Hematopoietic multipotent progenitor cell treated with erythropoietin and hydrocortisone succinate and interleukin-3 and kit ligand, for 15 days (in vitro differentiated cells): ENCODE data around the gene PHKA1.
"Not testable (repeated sequence)": the region's sequence is repeated elsewhere in the genome, so short reads cannot be mapped to it uniquely, and the experiment has no call there.

Experiments used
- DNase-seq: peaks from one replicate; pipeline ENCODE4 v3.0.0-alpha.2; 2015; ENCODE audit warnings: low spot score

The PHKA1 gene

DNA sequence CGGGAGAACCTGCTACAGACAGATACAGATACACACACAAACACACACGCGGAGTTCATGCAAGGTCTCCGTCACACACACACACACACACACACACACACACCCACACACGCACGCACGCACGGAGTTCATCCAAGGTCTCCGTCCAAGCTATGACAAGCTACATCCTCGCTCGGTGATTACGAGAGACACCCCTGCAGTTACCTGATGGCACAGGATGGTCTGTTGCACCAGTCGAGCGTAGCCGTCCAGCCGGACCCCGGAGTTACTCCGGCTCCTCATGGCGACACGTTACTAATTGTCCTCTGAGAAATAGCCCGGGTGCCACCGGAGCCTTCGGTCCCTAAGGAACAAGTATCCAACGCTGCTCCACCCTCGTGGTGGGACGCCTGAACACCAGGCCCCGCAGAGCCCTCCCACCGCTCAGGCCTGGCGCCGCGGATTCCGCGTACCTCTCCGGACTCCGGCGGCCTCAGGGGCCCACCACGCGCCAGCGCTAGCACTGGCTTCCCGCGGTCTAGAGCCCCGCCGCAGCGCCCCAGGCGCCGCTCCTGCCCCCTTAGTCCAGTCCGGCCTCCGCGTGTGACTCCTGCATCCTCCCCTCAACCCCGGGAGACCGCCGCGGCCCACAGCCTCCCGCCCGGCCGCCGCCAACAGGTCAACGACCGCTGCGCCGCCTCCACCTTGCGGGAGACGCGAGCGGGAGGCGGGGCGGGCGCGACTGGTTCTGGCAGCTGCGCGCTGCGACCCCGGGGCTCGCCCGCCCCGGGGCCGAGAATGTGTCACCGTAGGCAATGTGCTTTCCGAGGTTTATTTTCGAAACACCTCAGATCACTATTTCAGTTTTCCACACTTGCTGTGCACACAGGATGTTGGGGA is at the start of gene PHKA1:
PHKA1 (minus strand) TSS at position 708 of the 879 bp plus-strand sequence; CDS start at position 282, 426 bp downstream.
- DNase-seq, result not testable (repeated sequence)

DNA sequence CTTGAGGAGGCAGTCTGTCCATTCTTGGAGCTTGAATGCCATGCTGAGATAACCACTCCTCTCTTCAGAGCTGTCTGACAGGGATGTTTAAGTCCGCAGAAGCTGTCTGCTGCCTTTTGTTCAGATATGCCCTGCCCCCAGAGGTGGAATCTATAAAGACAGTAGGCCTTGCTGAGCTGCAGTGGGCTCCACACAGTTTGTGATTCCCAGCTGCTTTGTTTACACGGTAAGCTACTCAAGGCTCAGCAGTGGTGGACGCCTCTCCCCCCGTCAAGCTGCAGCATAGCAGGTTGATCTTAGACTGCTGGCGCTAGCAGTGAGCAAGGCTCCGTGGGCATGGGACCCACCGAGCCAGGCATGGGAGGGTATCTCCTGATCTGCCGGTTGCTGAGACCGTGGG is 46.3 kb upstream of the PHKA1 start:
- DNase-seq, result not testable (repeated sequence)

DNA sequence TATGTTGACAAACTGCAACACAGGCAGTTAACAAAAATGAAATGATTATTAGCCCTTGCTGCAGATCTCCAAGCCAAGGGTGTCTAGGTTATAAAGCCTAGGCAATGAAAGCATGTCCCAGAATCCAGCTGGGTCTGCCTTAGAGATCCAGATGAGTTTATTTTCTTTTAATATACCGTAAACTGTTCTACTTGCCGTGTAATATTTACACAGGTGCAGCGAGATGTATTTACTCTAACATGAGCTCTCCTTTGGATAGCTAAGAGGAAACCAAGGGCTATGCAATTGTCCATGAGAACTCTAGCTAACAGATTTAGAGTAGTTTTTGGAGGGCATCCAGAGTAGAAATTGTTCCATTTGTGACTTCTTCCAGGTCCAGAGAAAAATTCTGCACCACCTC is 34.4 kb upstream of the PHKA1 start:
- DNase-seq, result not testable (repeated sequence)

DNA sequence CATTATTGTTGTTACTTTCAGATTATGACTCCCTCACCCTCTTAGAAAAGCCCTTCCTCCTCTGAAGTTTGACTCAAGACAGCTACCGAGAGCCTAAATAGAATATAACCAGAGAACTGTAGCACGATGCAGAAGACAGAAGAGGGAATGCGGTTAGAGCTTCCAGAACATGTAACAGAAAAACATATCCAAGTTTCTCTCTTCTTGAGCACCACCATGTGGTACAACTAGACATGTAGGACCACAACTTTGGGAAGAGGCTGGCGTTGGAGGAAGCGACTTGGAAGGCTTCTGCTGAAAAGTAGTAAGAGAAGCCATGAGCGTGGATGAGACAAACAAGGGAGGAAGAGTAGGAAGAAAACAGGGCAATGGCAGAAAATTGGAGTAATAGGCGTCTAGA is 31.4 kb upstream of the PHKA1 start:
- not testable (repeated sequence) for DNase-seq

DNA sequence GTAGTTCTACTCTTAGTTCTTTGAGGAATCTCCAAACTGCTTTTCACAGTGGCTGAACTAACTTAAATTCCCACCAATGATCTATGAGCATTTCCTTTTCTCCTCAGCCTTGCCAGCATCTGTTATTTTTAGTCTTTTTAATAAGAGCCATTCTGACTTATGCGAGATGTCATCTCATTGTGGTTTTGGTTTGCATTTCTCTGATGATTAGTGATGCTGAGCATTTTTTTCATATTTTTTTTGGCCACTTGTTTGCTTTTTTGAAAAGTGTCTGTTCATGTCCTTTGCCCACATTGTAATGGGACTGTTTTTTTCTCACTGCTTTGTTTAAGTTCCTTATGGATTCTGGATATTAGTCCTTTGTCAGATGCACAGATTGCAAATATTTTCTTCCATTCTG is 21.5 kb upstream of the PHKA1 start:
- no peak for DNase-seq

DNA sequence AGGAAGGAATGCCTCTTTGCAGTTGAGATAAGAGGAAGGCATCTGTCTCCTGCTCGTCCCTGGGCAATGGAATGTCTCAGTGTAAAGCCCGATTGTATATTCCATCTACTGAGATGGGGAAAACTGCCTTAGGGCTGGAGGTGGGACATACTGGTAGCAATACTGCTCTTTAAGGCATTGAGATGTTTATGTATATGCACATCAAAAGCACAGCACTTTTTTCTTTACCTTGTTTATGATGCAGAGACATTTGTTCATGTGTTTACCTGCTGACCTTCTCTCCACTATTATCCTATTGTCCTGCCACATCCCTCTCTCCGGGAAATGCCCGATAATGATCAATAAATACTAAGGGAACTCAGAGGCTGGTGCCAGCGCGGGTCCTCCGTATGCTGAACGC is 19.5 kb upstream of the PHKA1 start:
- DNase-seq, result not testable (repeated sequence)

DNA sequence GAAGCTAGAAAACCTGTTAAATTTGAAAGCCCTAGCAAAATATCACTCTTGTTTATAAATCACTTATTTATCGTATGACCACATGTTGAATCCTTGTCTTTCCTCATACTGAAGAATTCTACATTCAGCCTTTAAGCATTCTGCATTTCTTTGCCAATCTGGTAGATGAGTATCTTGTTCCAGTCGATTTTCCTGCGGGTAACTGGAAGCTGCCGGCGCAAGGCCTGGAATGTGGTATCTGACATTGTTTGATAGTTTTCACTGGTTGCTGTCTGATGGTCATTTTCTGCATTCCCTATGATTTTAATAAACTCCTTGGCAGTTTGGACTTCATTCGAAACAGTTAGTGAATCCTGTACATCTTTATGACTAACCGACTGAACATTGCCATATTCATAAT is 13.7 kb upstream of the PHKA1 start:
- no peak for DNase-seq

DNA sequence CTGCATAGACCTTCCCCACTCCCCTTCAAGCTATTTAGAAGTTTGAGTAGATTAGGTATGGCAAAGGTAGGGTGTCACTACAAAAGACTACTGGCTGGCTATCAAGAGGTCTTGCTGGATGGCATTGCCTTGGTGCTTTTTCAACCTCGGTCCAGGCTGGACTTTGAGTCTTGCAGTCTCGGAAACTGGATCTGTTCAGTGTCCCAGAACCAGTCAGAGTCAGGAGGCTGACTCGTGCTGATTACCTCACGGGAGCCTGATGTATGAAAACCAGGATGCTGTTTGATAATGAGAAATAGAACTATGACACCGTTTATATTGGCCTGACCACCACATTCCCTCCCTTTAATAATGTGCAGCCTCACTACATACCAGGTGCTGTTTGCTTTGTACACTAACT is 2.7 kb upstream of the PHKA1 start:
- DNase-seq, result no peak

DNA sequence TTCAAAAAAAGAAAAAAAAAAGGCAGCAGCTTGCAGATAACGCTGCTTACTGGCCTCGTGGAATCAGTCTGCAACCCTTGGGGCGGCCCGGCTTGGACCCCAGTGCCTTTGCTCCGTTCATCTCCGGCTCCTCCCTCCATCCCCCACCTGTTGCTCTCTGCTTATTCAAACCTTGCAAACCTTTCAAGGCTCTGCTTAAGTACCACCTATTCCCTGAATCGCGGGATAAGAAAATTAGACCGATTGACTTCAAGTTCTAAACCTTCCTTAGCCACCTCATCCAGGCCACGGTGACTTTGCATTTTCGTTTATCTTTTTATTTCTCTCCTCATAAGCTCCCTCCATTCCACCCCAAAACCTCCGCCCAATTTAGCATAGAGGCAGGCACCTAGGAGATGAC is 1.4 kb upstream of the PHKA1 start:
- DNase-seq, result no peak

DNA sequence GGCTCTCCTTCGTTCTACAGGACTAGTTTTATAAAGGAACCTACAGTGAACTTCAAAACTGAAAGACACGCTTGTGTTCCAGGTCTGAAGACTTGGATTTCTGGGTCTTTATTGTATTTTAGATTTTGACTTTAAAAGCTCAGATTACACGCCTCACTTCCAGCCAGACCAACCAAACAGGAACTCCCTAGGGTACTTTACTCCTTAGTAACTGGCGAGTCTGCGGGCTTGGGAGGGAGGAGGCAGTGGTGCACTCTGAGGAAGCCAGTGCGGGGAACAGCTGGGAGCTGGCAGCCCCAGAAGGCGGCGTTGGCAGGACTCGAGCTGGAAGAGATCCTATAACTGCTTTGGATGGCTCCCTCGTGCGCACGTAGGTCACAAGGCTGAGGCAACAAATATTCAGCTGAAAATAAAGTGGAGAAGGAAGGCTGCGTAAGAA is 391 bp upstream of the PHKA1 start:
- no peak for DNase-seq

DNA sequence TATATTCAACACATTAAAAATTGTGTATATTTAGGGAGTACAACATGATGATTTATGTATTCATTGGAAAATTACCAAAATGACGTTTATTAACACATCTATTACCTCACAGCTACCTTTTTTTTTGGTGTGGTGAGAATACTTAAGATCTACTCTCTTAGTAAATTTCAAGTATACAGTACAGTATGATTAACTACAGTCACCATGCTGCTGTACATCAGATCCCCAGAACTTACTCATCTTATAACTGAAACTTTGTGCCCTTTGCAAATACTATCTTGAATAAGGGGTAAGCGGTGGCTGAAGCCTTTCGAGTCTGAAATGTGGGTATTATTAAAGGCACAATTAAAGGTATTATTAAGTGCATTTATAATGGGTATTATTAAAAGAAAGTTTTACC is 976 bp downstream of the PHKA1 start:
- DNase-seq, result no peak

DNA sequence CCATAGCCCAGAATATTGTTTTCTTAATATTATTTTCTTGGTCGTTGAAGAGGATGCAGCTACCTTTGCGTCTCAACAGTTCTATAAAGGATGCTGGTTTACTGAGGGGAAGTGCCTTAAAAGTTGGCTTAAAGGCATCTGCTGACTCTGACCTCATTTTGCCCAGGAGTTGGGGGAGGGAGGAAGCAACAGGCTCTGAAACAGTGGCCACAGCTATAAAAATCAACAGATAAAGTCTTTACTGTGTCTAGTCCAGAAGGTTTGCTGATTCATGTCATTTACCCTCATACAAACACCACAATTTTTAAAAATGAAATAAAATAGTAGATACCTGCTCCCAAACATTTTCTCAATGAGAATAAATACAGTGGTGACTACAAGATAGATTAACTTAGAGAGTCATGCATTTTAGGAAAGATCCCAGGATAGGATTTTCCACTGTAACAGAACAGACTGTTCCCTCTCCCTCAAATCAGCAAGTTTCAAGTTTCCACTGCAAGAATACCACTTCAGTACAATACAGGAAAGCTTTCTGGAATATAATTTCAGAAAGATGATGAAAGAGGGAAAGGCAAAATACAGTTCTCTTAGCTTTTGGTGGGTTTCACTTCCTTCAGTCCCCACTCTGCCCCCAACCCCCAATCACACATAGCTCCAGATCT is 1.9 kb downstream of the PHKA1 start:
- no peak for DNase-seq

DNA sequence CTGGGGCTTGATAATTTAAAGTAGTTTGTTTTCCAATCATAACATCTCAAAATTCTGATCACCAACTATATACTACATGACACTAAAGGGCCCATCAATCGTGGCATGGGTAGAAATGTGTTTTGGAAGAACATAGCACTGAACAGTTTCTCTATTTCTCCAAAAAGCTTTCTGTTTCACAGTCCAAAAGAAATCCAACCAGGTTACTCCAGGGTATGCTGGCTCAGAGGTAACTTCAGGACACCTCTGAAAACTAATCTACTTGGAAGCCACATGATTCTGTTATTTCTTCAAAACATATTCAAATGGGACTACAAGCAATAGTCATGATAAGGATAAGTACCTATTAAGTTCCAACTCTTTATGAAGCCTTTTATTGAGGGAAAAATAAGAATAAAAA is 8.3 kb downstream of the PHKA1 start:
- no peak for DNase-seq

DNA sequence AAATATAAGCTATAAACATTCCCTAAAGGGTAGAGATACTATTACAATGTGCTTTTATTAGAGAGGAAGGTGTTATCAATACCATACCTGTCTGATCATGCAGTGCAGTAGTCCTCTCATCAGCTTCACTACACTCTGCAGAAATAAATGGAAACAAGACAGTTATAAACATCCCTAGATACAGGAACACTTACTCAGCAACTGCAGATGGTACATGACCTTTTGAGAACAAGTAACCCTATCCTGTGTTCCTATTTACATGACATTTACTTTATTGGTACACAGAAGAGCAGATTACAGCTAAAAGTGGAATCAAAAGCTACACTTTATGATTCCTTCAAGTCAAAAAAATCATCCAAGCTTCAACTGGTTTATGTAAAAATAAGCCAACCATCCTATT is 9.0 kb downstream of the PHKA1 start:
- DNase-seq, result no peak

DNA sequence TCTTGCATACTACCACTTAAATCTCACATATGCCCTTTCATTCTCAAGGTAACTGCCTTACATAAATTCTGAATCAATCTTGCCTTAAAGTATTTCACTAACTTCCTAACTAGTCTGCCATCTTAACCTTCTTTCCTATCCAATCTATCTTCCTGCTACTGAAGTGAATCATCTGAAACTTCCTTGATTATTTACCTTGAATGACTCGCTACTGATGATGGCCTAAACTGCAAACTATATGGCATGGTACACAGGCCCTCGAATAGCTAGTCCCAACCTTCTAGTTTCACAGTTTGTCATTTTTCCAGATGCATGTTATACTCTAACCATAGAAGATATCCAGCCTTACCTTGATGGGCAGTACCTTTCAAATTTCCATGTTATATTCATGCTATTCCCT is 19.9 kb downstream of the PHKA1 start:
- no peak for DNase-seq

DNA sequence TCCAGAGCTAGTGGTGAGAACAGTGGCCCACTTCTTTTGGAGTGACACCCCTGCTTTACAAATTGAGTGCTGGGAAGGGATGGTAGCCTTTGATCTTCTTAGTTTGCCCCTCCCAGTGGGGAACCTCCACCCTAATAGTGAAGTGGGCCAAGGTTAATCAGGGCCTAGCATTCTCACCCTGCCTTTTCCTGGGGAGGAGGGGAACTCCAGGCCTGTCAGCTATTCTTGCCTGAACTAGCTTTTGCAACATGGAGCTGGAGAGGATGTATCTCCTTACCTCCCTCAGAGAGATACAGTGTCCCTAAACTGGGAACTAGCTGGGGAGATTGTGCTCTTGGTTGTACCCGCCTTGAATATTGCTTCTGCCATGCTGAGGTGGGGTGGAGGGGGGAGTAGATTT is 20.6 kb downstream of the PHKA1 start:
- DNase-seq, result no peak

DNA sequence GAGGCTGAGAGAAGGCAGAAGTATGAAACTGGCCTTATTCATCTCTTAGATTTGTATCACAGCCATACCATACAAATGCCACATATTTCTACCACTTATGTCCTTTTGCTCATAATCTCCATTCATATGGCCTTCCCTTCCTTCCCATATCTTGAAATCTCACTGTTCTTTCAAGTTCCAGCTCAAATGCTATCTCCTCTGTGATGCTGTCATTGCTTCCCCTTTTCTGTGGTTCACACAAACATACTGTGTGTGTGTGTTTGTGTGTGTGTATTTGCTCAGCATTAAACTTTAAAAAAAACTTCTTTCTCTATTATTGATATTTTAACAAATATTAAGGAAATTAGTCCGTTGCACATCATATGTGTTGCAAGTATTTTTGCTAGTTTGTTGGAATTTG is 26.7 kb downstream of the PHKA1 start:
- DNase-seq, result no peak

DNA sequence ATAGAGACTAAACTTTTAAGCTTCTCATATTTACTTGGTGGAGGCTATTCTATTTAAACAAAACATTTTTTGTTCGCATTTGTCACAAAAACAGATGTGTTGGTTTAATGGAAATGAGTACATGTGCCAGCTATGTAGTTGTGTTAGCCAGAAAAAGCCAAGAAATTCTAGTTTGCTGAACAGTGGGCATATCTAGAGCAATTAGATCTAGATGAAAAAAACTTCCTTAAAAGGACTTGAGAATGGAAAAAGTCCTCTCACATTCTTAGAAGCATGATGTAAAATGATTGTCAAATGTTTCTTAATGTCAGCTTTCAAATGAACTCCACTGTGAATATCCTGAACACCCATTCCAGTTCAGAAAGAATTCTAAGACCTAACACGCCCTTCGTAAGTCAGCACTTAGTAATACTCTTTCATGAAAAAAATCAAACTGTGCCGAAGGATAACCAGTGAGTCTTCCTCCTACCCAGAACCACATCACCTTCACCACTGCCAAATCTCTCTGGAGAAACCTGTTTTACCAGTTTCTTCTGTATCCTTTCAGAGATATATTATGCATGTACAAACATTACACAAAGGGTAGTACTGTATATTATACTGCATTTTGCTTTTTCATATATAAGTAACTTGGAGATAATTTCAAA is 28.2 kb downstream of the PHKA1 start:
- no peak for DNase-seq

DNA sequence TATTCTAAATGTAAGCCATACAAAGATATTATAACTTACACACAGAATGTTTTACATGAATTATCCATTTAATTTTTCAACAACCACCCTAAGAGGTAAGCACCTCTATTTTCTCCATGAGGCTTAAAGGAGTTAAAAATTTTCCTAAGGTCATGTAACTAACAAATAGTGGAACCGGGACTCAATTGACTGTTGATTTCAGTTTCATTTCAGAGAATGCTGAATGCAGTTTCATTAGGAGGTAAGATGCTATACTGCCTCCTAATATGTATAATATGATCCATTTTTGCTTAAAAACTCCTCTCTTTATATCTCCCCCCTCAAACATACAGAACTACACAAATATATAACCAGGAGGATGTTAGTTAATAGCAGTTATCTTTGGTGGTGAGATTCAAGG is 29.1 kb downstream of the PHKA1 start:
- no peak for DNase-seq

DNA sequence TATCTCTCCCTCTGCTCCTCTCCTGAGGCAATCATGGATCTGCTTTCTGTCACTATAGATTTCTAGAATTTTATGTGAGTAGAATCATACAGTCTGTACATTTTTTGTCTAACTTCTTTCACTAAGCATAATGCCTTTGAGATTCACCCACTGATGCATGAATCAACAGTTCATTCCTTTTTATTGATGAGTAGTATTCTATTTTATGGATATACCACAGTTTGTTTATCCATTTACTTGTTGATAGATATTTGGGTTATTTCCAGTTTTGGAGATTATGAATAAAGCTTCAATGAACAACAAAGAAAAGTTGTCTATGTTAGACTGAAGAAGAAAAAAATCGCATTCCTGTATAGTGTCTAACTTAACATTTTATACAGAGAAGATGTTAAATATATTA is 30.5 kb downstream of the PHKA1 start:
- DNase-seq, result no peak

DNA sequence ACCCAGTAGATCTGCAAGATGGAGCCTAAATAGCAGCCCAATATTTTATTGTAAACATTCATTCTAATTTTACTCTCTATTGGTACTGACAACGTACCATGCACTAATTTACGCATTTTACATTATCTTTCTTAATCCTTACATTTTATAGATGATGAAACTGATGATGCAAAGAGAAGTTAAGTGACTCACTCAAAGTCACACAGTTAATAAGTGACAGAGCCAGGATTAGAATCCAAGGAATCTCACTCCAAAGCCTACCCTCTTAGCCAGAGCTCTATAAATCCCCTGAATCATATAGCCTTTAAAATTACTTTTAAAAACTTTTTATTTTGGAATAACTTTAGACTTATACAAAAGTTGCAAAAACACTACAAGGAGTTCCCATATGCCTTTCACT is 37.6 kb downstream of the PHKA1 start:
- DNase-seq, result no peak

DNA sequence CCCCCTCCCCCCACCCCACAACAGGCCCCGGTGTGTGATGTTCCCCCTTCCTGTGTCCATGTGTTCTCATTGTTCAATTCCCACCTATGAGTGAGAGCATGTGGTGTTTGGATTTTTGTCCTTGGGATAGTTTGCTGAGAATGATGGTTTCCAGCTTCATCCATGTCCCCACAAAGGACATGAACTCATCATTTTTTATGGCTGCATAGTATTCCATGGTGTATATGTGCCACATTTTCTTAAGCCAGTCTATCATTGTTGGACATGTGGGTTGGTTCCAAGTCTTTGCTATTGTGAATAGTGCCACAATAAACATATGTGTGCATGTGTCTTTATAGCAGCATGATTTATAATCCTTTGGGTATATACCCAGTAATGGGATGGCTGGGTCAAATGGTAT is 40.2 kb downstream of the PHKA1 start:
- DNase-seq, result not testable (repeated sequence)

DNA sequence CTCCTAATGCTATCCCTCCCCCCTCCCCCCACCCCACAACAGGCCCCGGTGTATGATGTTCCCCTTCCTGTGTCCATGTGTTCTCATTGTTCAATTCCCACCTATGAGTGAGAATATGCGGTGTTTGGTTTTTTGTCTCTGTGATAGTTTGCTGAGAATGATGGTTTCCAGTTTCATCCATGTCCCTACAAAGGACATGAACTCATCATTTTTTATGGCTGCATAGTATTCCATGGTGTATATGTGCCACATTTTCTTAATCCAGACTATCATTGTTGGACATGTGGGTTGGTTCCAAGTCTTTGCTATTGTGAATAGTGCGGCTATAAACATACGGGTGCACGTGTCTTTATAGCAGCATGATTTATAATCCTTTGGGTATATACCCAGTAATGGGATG is 44.6 kb downstream of the PHKA1 start:
- DNase-seq, result not testable (repeated sequence)
